Prostate gland (tissue), 2 donors: ENCODE measurements around the gene PRR12. TPM values are rescaled to one million over a fixed set of nuclear protein-coding genes. Genes with fewer than 3 reads are reported as not detected.

Experiments
- DNase-seq: peaks from one replicate; pipeline ENCODE4 v3.0.0-alpha.2; 2019; ENCODE audit warnings: low spot score
- H3K27ac ChIP-seq, 2 donors: fragments of 200-600 bp; sonication (generic); 2 replicates each; pipeline ENCODE4 v1.5.1; 2017 to 2019
- H3K27me3 ChIP-seq: fragments of 200-600 bp; sonication (generic); replicated peaks from 2 replicates; pipeline ENCODE4 v1.5.1; 2019; ENCODE audit not compliant: insufficient read depth
- H3K36me3 ChIP-seq, 2 donors: fragments of 200-600 bp; sonication (generic); 1 replicate in 1 of 2; 2 replicates in 1 of 2; pipeline versions ENCODE4 v1.5.1 to v1.8.1; 2017 to 2019
- H3K4me1 ChIP-seq: fragments of 200-600 bp; sonication (generic); replicated peaks from 2 replicates; pipeline ENCODE4 v1.5.1; 2019
- H3K4me3 ChIP-seq, 2 donors: fragments of 200-600 bp; sonication (generic); 2 replicates each; pipeline ENCODE4 v1.5.1; 2017 to 2019
- H3K9me3 ChIP-seq: fragments of 200-600 bp; sonication (generic); 2 replicates; pipeline ENCODE4 v1.5.1; 2017
- CTCF ChIP-seq, 4 experiments: fragments of 200-600 bp in 2 of 4; fragments of 450-650 bp in 2 of 4; sonication (generic) in 2 of 4; IDR thresholded peaks; 1 replicate in 3 of 4; 2 replicates in 1 of 4; pipeline ENCODE4 v1.5.1; 2016 to 2019; ENCODE audit warnings: antibody characterized with exemption in 4 of 4, mild to moderate bottlenecking in 2 of 4, moderate library complexity in 2 of 4
- POLR2A ChIP-seq: fragments of 450-650 bp; IDR thresholded peaks from one replicate; pipeline ENCODE4 v1.6.1; 2016; ENCODE audit warnings: antibody characterized with exemption, mild to moderate bottlenecking
- POLR2AphosphoS5 ChIP-seq: sonication (generic); formaldehyde crosslinking; IDR thresholded peaks from one replicate; pipeline ENCODE4 v1.6.1; 2017; ENCODE audit warnings: antibody characterized with exemption
- WGBS: methylation state at CpG from one replicate; pipeline ENCODE4 v1.1.5; 2018; 5-methylcytosine and 5-hydroxymethylcytosine counted together
- intact Hi-C: fragments of 100-400 bp; cut with DNase I; formaldehyde crosslinking; loops from one replicate; pipeline ENCODE4 v1.14.2; 2022
- total RNA-seq, 2 donors: library from RNA; depleted of rRNA; stranded (reverse); fragments of >200 nt; gene quantifications; one replicate each; pipeline ENCODE4 v1.1.0, GENCODE V29; 2016

The PRR12 gene
- total RNA-seq, 2 donors from 2014 or later, result 24.0 to 41.9 TPM

- Histone ChIP-seq H3K36me3 (no peaks in the 10 kb centered on the region), H3K9me3 (no peaks in the 10 kb centered on the region), H3K27me3 (no peaks in the 10 kb centered on the region), H3K4me1 (no peaks in the 10 kb centered on the region), H3K4me3 (no peak overlapping the region), H3K27ac (no peak overlapping the region)
- no peak for DNase-seq
- TF ChIP-seq CTCF (IDR thresholded peaks at IDR 0.05) (no peak), POLR2AphosphoS5 (no peak), POLR2A (no peak)
- intact Hi-C loops, result no loop called here
- WGBS, result 86% methylated on average over 6 of the region's 6 CpGs
These were observed 26.4 kb upstream of the PRR12 start for GRCh38 chr19:49564616-49565045.

- peak; percentile 59 for DNase-seq
These were observed 25.7 kb upstream of the PRR12 start for GRCh38 chr19:49565261-49565660.

DNA sequence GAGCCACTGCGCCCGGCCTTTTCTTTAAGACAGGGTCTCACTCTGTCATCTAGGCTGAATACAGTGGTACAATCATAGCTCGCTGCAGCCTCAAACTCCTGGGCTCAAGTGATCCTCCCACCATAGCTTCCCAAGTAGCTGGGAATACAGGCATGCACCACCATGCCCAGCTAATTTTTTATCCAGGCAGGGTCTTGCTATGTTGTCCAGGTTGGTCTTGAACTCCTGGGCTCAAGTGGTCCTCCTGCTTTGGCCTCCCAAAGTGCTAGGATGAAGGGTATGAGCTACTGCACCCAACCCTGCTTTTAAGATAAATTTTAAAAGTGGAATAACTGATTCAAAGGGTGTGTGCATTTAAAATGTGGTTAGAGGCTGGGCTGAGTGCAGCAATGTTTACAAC lies 24.7 kb upstream of the PRR12 start:
- no peak for TF ChIP-seq POLR2A
- TF ChIP-seq CTCF (IDR thresholded peaks at IDR 0.05), result no peak
- TF ChIP-seq POLR2AphosphoS5, result no peak
- Histone ChIP-seq H3K36me3 (no peaks in the 10 kb centered on the region), H3K27me3 (no peaks in the 10 kb centered on the region), H3K4me3 (no peak overlapping the region), H3K27ac (no peak overlapping the region), H3K4me1 (no peaks in the 10 kb centered on the region), H3K9me3 (no peaks in the 10 kb centered on the region)
- no peak for DNase-seq
- intact Hi-C loops, result no loop called here
- WGBS, result 98% methylated on average over 3 of the region's 3 CpGs

More at GRCh38 chr19:49565261-49565660, 25.7 kb upstream of the PRR12 start:
- H3K27ac ChIP-seq, result no peak overlapping the region
- TF ChIP-seq POLR2AphosphoS5 (peak; percentile 35), CTCF (IDR thresholded peaks at IDR 0.05) (no peak), POLR2A (no peak)
- H3K4me1 ChIP-seq, result no peaks in the 10 kb centered on the region
- H3K4me3 ChIP-seq, result no peak overlapping the region
- no peaks in the 10 kb centered on the region for H3K36me3 ChIP-seq
- no peaks in the 10 kb centered on the region for H3K27me3 ChIP-seq
- WGBS, result 31% methylated on average over 4 of the region's 4 CpGs
- intact Hi-C loops, result no loop called here
- no peaks in the 10 kb centered on the region for H3K9me3 ChIP-seq

GRCh38 chr19:49567861-49568441 lies 23.0 kb upstream of the PRR12 start:
- no peaks in the 10 kb centered on the region for H3K9me3 ChIP-seq
- no peak overlapping the region for H3K4me3 ChIP-seq
- intact Hi-C loops, result no loop called here
- no peaks in the 10 kb centered on the region for H3K4me1 ChIP-seq
- TF ChIP-seq CTCF (IDR thresholded peaks at IDR 0.05) (no peak), POLR2A (no peak), POLR2AphosphoS5 (no peak)
- H3K27me3 ChIP-seq, result no peaks in the 10 kb centered on the region
- 47% methylated on average over 9 of the region's 9 CpGs for WGBS
- no peak overlapping the region for H3K27ac ChIP-seq
- DNase-seq, result no peak
- H3K36me3 ChIP-seq, result no peaks in the 10 kb centered on the region

GRCh38 chr19:49570138-49570856 lies 20.7 kb upstream of the PRR12 start:
- H3K9me3 ChIP-seq, result no peaks in the 10 kb centered on the region
- no peaks in the 10 kb centered on the region for H3K36me3 ChIP-seq
- no peaks in the 10 kb centered on the region for H3K4me1 ChIP-seq
- TF ChIP-seq CTCF (IDR thresholded peaks at IDR 0.05) (peak; percentile 68 to 94 (median 92)), POLR2A (no peak), POLR2AphosphoS5 (peak; percentile 77)
- DNase-seq, result peak; percentile 53
- no peaks in the 10 kb centered on the region for H3K27me3 ChIP-seq
- WGBS, result 39% methylated on average over 14 of the region's 14 CpGs
- H3K4me3 ChIP-seq, result no peak overlapping the region
- intact Hi-C loops, result no loop called here
- H3K27ac ChIP-seq, result no peak overlapping the region
